Measurements from ENCODE around the gene REXO4.

DNA sequence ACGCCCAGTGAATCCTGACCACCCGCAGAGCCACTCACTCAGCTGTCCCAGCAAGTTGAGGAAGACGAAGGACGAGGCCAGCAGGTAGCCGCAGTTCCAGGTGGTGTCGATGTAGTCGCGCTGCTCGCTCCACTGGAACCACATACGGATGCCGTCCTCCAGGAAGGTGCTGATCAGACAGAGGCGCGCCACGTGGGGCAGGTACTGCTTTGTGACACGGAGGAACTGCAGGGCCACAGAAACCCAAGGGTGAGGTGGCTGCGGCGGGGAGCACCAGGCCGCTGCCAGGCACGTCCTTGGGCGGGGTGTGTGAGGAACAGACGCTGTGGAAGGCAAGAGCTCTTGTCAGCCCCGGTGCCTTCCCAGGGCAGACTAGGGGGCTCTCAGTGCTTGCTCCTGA, 50.6 kb downstream of the REXO4 start:
- TF ChIP-seq NFE2L1 (CRISPR knock-in tag; IDR thresholded peaks at IDR 0.05) (no peak), NFYB (CRISPR knock-in tag; conservative IDR thresholded peaks at IDR 0.05; ENCODE audit: low read depth) (no peak), TP53 (CRISPR knock-in tag; IDR thresholded peaks at IDR 0.05) (no peak)
- TF ChIP-seq, protein P1, sequence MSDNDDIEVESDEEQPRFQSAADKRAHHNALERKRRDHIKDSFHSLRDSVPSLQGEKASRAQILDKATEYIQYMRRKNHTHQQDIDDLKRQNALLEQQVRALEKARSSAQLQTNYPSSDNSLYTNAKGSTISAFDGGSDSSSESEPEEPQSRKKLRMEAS (CRISPR knock-in tag; IDR thresholded peaks at IDR 0.05) = no peak
